ENCODE results near the gene STK39.

The STK39 gene

GRCh38 chr2:167986223-167986622 is 261.2 kb downstream of the STK39 start:
- no peak for DNase-seq

DNA sequence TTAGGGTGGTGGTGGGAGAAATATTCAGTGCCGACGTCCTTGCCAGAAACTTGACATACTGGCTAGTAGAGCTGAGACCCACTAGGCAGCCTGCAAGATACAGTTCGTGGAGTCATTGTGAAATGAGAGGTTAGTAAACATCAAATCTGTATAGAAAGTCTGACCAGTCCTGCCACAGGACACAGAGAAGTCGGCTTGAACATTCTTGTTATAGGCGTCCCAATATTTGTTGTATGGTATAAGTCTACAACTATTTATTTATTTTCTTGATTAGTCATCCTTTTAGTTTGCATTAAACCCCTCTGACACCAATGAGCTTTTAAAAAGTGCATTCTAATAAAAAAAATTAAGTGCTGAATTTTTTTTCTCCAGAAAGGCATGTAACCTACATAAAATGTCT is 265.4 kb downstream of the STK39 start:
- DNase-seq, result no peak

DNA sequence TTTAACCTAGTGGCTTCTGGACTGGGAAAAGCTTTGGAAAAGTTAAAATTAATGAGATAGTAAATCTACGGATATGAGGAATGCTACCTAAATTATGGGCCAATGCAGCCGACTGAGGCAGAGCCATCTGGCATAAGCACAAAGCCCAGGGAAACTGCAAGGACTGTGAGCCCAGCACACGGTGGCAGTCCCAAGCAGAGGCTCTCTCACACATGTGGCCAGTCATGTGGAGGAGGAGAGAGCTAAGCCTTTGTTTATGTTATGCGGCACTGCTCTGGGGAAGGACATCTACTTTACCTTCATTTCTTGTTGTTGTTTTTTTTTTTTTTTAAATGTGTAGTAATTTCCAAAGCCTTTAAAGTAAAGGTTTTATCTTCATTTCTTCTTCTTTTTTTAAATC is 267.0 kb downstream of the STK39 start:
- DNase-seq, result no peak

GRCh38 chr2:167972746-167973145 is 274.6 kb downstream of the STK39 start:
- DNase-seq, result no peak

DNA sequence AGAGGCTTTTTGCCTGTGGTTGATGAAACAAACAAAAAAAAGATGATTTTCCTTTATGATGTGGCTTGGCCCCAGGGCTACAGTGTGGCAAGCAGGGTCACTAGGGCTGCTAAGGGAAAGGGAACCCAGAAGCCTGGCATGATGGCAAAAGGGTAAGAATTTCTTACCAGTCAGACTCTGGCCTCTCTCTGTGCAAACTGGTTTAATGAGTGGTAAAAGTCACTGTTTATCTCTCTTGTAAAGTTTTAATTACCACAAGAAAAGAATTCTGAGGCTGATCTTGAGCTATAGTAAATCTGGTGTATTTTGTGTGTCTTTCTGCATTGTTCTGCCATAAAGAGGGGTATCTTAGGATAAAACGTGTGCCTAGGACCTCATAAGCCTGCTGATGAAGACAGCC is 275.4 kb downstream of the STK39 start:
- no peak for DNase-seq

DNA sequence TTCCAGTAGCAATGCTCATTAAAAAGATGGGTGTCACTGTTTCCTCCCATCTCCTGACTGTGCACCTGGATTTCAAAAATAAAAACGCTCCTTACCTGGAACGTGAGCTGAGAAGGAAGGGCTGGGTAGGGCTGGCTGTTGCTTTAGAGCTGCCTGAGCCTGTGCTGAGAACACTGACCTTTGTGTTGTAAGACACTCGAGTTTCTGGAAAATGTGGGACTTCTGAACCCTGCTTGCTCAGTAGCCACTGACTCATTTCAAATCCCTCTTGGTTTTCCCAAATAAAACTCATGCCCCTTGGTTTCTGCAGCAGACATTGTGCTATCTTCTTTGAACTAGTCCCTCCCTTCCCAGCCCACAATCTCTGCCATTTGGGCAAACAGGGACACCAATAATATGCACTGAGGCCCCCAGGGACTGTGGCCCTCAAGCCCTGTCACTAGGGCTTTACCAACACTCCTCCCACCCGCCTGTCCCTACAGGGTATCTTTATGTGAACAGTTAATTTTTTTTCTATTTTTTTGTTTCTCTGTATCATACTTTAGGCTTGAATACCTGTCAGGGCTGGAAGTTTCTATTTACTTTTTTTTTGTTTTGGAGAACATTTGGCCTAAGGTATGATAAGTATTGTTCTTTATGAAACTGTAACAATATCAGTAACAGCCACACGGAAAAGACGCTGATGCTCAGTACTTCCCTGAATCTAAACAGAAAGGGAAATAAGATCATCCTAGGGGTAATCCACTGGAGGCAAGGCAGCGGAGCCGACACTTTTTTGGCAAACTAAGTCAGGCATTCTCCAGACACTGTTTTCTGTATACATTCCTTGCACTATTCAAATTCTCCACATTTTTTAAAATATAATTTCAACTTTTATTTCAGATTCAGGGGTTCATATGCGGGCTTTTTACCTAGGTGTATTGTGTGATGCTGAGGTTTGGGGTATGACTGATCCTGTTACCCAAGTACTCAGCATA is 280.2 kb downstream of the STK39 start:
- DNase-seq, result no peak

GRCh38 chr2:167965907-167966761 is 281.3 kb downstream of the STK39 start:
- no peak for DNase-seq

DNA sequence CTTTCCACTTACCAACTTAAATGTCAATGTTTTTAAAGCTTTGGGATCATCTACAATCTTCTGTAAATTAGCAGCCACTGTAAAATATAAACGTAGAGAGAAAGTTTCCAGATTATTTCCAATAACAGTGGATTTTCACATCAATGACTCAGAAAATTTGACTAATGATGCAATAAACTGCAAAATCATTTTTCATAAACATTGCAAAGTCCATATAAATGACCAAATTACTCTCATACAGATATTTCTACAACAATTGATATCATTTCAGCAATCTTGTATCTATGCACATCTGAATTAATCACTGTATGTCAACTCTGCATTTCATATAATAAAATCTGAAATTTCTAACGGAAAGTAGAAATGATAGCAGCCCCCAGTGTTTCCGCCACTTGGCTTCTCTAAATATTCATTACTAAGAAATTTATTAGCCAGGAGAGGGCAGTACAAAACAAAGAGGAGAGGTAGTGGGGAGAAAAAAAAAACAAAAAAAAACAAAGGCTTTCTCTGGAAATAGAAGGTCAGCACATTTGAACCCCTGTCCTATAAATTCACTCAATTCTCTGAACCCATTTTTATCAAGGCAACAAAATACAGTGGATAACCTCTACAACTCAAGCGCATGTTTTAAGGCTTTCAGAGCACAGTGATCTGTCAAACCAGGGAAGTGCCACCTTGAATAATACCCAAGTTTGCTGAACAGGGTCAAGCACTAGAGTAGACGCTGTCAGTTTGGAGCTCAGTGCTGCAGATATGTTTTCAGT is 282.6 kb downstream of the STK39 start:
- DNase-seq, result no peak

GRCh38 chr2:167963899-167964649 is 283.3 kb downstream of the STK39 start:
- no peak for DNase-seq

DNA sequence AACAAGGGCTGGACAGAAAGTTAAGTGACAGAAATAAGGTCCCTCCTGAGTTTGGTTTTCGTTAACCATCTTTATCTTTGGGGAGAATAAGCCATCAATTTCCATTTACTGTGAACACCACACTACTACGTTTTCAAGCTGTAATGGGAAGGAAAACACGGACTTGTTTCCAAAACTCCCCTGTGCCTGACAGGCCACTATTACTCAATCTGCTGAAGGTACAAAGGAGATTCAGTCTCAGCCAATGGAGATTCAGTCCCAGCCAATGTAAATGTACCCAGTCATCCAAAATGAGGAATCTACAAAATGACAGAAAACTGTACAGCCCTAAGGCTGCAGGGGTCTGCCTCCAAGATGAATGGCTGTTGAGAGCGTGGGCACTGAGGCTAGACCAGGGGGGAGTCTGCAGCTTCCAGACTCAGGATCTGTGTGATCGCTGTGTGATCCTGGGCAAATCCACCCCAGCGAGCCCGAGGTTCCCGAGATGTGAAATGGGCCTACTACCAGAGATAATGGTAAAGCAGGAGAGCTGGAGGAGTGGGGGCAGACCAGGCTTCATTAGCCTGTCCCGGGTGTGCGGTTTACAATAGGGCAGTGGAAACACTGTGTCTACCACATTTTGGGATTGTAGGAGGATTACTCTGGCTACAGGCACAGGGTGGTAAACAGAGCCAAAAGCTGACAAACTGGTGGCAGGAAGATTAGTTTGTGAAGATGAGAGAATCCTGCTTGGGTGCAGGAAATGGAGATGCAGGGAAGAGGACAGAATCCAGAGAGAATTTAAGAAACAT is 284.8 kb downstream of the STK39 start:
- no peak for DNase-seq

DNA sequence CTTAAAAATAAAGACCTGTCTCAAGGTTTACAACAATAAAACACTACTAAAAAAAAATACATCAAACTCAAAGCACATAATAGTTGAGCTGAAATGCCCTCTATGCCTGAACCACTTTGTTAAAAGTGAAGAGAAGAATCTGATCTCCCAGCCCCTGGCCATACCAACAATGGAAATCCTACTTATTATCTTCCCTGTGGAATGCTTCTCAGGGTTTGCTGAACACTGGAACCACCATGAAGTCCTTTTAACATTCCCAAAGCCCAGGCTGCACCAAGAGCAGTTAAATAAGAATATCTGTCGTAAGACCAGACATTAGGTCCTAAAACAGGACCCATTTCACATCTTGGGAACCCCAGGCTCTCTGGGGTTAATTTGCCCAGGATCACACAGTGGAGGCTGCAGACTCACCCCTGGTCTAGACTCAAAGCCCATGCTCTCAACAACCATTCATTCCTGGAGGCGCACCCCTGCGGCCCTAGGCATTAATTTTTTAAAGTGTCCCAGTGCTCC is 285.8 kb downstream of the STK39 start:
- no peak for DNase-seq

DNA sequence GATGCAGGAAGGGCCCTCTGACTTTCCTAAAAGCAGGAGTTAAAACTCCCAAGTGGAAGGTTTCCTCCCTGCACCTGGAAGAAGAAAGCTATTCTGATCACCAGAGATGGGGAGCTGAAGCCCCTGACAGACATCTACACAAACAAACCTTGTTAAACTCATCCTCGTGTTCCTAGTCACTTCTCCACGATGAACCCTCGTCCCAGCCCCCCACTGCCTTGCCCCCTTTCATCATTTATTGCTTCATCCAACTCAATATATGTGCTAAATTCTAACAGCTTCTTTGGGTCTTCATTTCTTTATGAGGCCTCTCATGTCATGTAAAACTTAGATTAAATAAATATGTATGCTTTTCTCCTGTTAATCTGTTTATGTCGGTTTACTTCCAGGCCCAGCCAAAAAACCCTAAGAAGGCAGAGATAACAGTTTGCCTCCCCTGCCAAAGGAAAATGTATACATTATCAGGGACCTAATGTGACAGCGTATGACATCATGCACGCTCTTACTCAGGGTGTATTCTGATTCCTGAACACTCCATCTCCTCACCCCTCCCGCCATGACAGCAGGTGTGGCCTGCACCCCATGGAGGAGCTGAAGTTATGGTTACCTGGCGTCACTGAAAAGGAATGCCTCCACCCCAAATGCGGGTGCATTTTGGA is 287.2 kb downstream of the STK39 start:
- DNase-seq, result no peak

DNA sequence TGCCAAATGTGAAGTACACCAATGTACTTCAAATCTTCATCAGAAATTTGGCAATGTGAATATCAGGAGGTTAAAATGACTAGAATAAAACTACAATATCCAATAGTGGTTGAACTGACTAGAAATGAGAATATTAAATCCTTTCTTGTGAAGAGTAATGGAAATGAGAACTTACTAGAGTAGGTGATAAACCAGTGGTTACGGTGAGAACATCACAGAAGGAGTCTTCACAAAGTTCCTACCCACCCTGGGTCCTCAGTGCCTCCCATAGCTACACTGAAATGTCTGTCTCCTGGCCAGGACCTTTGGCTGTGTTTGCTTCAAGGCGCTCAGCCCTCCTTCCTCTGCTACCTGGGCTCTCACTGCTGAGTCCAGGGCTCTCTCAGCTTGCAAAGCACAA is 289.7 kb downstream of the STK39 start:
- no peak for DNase-seq

GRCh38 chr2:167955264-167955906 is 292.0 kb downstream of the STK39 start:
- no peak for DNase-seq

- DNase-seq, result no peak
Measured at GRCh38 chr2:167954495-167954894, 292.9 kb downstream of the STK39 start.

- DNase-seq, result no peak
Measured at GRCh38 chr2:167953776-167954175, 293.6 kb downstream of the STK39 start.

DNA sequence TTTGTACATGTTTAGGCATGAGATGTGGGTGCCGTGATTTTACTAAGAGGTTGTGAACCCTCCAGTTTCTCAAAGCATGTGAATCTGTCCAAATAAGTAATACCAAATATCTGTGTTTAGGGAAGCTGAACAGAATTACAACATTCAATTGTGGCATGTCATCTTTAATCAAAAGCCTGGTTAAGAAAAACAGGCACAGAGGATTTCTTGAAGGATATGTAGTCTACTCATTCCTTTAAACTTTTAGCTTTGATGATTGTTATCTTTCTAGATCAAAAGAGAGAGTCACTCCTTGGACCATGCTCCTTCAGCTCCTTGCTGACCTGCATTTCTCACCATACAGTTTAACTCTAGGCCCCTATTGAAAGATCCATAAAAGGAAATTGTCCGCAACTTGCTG is 296.8 kb downstream of the STK39 start:
- DNase-seq, result no peak

DNA sequence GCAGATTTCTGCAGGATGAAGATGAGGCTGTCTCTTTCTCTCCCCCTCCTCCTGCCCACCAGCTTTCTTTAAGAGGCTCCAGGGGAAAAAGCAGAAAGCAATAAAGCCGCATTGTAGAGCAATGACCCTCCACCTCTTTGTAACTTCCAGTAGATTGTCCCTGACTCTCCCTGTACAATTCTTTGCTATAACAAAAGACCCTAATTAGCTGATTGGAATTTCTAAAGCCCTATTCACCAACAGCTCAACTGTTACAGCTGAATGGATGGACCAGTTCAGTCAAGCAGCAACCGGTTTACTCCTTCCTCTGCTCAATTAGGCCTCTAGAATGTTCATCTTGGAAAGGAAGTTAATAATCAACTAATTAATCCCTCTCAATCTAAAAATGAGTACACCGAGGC is 301.0 kb downstream of the STK39 start:
- no peak for DNase-seq

- no peak for DNase-seq
Measured at GRCh38 chr2:167945660-167946368, 301.6 kb downstream of the STK39 start.
